Naive thymus-derived CD4-positive, alpha-beta T cell (primary cell): Measurements from ENCODE around the gene PMF1. TPM values are rescaled to one million over a fixed set of nuclear protein-coding genes. Genes with fewer than 3 reads are reported as not detected.
A peak's percentile ranks its signal among the peaks of the same experiment; 100 is the strongest.
"Not testable (repeated sequence)": the region's sequence is repeated elsewhere in the genome, so short reads cannot be mapped to it uniquely, and the experiment has no call there.

Source experiments
- ATAC-seq: fragments of 150-1000 bp; cut with Tn5 transposase; 2 replicates; pipeline ENCODE4 v1.10.0; 2021; ENCODE audit warnings: mild to moderate bottlenecking, moderate library complexity
- CTCF ChIA-PET: fragments of 350-600 bp; sonication (Branson Sonifier 250); formaldehyde crosslinking; loops from one replicate; lab custom pipeline; 2021; ENCODE audit warnings: antibody characterized with exemption; lab: Charles Lee
- POLR2A ChIA-PET: fragments of 350-600 bp; sonication (Branson Sonifier 250); formaldehyde crosslinking; loops from one replicate; lab custom pipeline; 2021; ENCODE audit warnings: antibody characterized with exemption, inconsistent platforms; lab: Charles Lee
- DNase-seq, 9 donors: peaks; one replicate each; pipeline versions ENCODE4 v3.0.0 to v3.0.0-alpha.2; 2020 to 2022; ENCODE audit warnings: mixed read lengths in 1 of 9
- H3K27ac ChIP-seq: one replicate; pipeline ENCODE4 v1.7.0; 2013; ENCODE audit warnings: mild to moderate bottlenecking, low read depth, low read length, moderate library complexity
- H3K27me3 ChIP-seq, 2 donors: one replicate each; pipeline ENCODE4 v1.7.0; 2013; ENCODE audit warnings: low read length in 2 of 2, mild to moderate bottlenecking in 2 of 2, moderate library complexity in 2 of 2; ENCODE audit not compliant: control insufficient read depth in 2 of 2, insufficient read depth in 2 of 2
- H3K36me3 ChIP-seq, 3 experiments: 1 replicate in 2 of 3; 2 replicates in 1 of 3; pipeline ENCODE4 v1.7.0; 2013; ENCODE audit warnings: low read length in 3 of 3, mild to moderate bottlenecking in 3 of 3, moderate library complexity in 1 of 3; ENCODE audit not compliant: insufficient read depth in 3 of 3, control insufficient read depth in 2 of 3
- H3K4me1 ChIP-seq, 2 donors: one replicate each; pipeline ENCODE4 v1.7.0; 2013; ENCODE audit warnings: low read length in 2 of 2, mild to moderate bottlenecking in 2 of 2, moderate library complexity in 1 of 2; ENCODE audit not compliant: control insufficient read depth in 2 of 2, insufficient read depth in 2 of 2
- H3K4me3 ChIP-seq: 2 replicates; pipeline ENCODE4 v1.7.0; 2013; ENCODE audit warnings: mild to moderate bottlenecking, low read length
- H3K9me3 ChIP-seq, 3 experiments: 1 replicate in 2 of 3; 2 replicates in 1 of 3; pipeline ENCODE4 v1.7.0; 2013; ENCODE audit warnings: low read length in 3 of 3; ENCODE audit not compliant: control insufficient read depth in 2 of 3
- H3K27ac Mint-ChIP-seq, 9 donors: one replicate each; pipeline ENCODE4 v1.8.0; 2020 to 2022; ENCODE audit warnings: mixed read lengths in 9 of 9, mild to moderate bottlenecking in 8 of 9, moderate library complexity in 5 of 9, inconsistent platforms in 2 of 9
- H3K27me3 Mint-ChIP-seq, 5 donors: one replicate each; pipeline ENCODE4 v1.8.0; 2021 to 2022; ENCODE audit warnings: mixed read lengths in 5 of 5, mild to moderate bottlenecking in 1 of 5
- H3K36me3 Mint-ChIP-seq, 5 donors: one replicate each; pipeline ENCODE4 v1.8.0; 2020 to 2022; ENCODE audit warnings: mixed read lengths in 5 of 5, mild to moderate bottlenecking in 3 of 5, inconsistent platforms in 1 of 5
- H3K4me1 Mint-ChIP-seq, 7 donors: one replicate each; pipeline ENCODE4 v1.8.0; 2020 to 2022; ENCODE audit warnings: mixed read lengths in 7 of 7, mild to moderate bottlenecking in 3 of 7, inconsistent platforms in 1 of 7
- H3K4me3 Mint-ChIP-seq, 10 donors: one replicate each; pipeline ENCODE4 v1.8.0; 2020 to 2022; ENCODE audit warnings: mild to moderate bottlenecking in 10 of 10, mixed read lengths in 10 of 10, moderate library complexity in 6 of 10, inconsistent platforms in 2 of 10
- H3K9me3 Mint-ChIP-seq, 11 donors: one replicate each; pipeline ENCODE4 v1.8.0; 2020 to 2022; ENCODE audit warnings: mixed read lengths in 11 of 11, mild to moderate bottlenecking in 4 of 11, inconsistent platforms in 1 of 11, moderate library complexity in 1 of 11
- intact Hi-C, 2 donors: fragments of 100-400 bp; cut with micrococcal nuclease; formaldehyde crosslinking; loops; one replicate each; pipeline ENCODE4 v1.15.1; 2023
- polyA plus RNA-seq, 2 donors: library from polyadenylated mRNA; unstranded; fragments of 300-500 nt; fragmentation: Illumina TruSeq; gene quantifications; one replicate each; pipeline ENCODE4 v1.2.3, GENCODE V29; 2021
- total RNA-seq, 6 experiments: library from RNA in 5 of 6; stranded (reverse) in 5 of 6; gene quantifications; 1 replicate in 5 of 6; 2 replicates in 1 of 6; pipeline ENCODE4 v1.2.3 and lab custom pipeline; 2021 to 2026

PMF1 gene
- total and polyA plus RNA-seq, 7 experiments from 2014 or later = 42.2 to 81.2 (median 66.3) TPM

DNA sequence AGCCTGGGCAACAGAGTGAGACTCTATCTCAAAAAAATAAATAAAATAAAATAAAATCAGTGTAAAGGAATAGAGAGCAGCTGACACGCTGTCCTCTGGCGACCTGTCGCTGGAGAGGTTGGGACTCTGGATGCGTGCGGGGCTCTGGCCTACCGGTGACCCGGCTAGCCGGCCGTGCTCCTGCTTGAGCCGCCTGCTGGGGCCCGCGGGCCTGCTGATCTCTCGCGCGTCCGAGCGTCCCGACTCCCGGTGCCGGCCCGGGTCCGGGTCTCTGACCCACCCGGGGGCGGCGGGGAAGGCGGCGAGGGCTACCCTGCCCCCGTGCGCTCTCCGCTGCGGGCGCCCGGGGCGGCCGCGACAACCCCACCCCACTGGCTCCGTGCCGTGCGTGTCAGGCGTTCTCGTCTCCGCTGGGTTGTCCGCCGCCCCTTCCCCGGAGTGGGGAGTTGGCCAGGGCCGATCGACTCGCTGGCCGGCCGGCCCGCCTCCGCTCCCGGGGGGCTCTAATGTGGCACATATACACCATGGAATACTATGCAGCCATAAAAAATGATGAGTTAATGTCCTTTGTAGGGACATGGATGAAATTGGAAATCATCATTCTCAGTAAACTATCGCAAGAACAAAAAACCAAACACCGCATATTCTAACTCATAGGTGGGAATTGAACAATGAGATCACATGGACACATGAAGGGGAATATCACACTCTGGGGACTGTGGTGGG, 3.7 kb downstream of the PMF1 start:
- Mint-ChIP-seq H3K27ac (peak overlapping the region in 3 of 9 donors; percentile 49 to 75 (median 60)), H3K36me3 (peaks cover 10 to 37% (median 15%) of the 10 kb centered on the region in 5 donors), H3K4me1 (peaks cover 31 to 67% (median 59%) of the 10 kb centered on the region in 7 donors)
- H3K9me3 ChIP-seq, H3K27me3 Mint-ChIP-seq, CTCF ChIA-PET, H3K27me3 ChIP-seq, DNase-seq, H3K4me3 ChIP-seq, H3K4me3 Mint-ChIP-seq, ATAC-seq, H3K27ac ChIP-seq, H3K9me3 Mint-ChIP-seq, POLR2A ChIA-PET: not testable (repeated sequence)
- intact Hi-C loops = loop anchor here in 1 of 2 donors (1.0 to 10.0 kb wide), 2 partner anchors 9 to 288 kb away; partner anchors contain the start of gene MEF2D
- H3K4me1 ChIP-seq = peaks cover 11 to 17% of the 10 kb centered on the region in 2 donors
- peaks cover 4 to 16% (median 7%) of the 10 kb centered on the region in 3 experiments for H3K36me3 ChIP-seq

DNA sequence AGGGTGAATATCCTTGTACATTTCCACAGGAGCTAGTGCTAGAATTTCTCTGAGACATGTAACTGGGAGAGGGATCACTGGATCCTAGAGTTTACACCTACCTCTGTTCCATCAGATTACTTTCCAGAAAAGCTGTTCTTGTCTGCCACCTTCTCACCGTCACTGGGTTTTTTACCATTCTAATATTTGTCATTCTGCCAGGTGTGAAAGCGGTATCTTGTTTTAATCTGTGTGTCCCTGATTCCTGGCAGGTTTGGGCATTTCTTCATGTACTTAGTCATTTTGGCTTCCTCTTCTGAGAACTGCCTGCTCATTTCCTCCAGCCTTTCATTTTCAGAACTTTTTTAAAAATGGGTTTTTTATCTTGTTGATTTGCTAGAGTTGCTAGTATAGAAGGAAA, 5.1 kb downstream of the PMF1 start:
- H3K27me3 Mint-ChIP-seq = no peaks in the 10 kb centered on the region
- Histone ChIP-seq H3K4me1 (peaks cover 11 to 12% of the 10 kb centered on the region in 2 donors), H3K4me3 (no peak overlapping the region), H3K36me3 (peaks cover 7 to 28% (median 10%) of the 10 kb centered on the region in 3 experiments), H3K27ac (peak overlapping the region; percentile 53), H3K9me3 (no peaks in the 10 kb centered on the region), H3K27me3 (no peaks in the 10 kb centered on the region)
- POLR2A ChIA-PET = no interaction called here
- H3K9me3 Mint-ChIP-seq = no peaks in the 10 kb centered on the region
- H3K4me3 Mint-ChIP-seq = peak overlapping the region; percentile 8 to 89 (median 58)
- H3K27ac Mint-ChIP-seq = peak overlapping the region; percentile 30 to 98 (median 76)
- H3K4me1 Mint-ChIP-seq = peaks cover 38 to 68% (median 52%) of the 10 kb centered on the region in 7 donors
- CTCF ChIA-PET = interaction anchor here (0.7 kb wide), 1 partner anchor 127 kb away, joined by 3 read pairs; no protein-coding TSS in a partner anchor
- peak in 4 of 9 donors; percentile 8 to 27 (median 18) for DNase-seq
- ATAC-seq = no peak
- H3K36me3 Mint-ChIP-seq = peaks cover 16 to 45% (median 26%) of the 10 kb centered on the region in 5 donors
- intact Hi-C loops = loop anchor here in 1 of 2 donors (1.0 to 10.0 kb wide), 2 partner anchors 7 to 287 kb away; partner anchors contain the start of gene MEF2D

DNA sequence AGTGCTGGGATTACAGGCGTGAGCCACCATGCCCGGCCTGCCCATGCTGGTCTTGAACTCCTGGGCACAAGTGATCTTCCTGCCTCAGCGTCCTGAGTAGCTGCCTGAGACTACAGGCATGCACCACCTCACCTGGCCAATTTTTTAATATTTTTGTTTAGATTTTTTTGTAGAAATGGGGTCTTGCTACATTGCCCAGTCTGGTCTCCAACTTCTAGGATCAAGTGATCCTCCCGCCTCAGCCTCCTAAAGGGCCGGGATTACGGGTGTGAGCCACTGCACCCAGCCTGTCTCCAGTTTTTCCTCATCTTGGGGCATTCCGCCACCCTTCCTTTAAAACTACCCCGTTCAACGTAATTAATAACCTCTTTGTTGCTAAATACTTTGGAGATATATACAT, 7.4 kb downstream of the PMF1 start:
- H3K9me3 ChIP-seq = no peaks in the 10 kb centered on the region
- intact Hi-C loops = no loop called here
- no peak overlapping the region for H3K27ac ChIP-seq
- DNase-seq (no peak), ATAC-seq (no peak)
- H3K4me1 Mint-ChIP-seq = peaks cover 28 to 61% (median 40%) of the 10 kb centered on the region in 7 donors
- no peak overlapping the region for H3K4me3 Mint-ChIP-seq
- H3K4me3 ChIP-seq = no peak overlapping the region
- CTCF ChIA-PET = no interaction called here
- peaks cover 21 to 49% (median 32%) of the 10 kb centered on the region in 5 donors for H3K36me3 Mint-ChIP-seq
- H3K27ac Mint-ChIP-seq = peak overlapping the region in 3 of 9 donors; percentile 44 to 89 (median 86)
- H3K36me3 ChIP-seq = peaks cover 10 to 39% (median 11%) of the 10 kb centered on the region in 3 experiments
- no peaks in the 10 kb centered on the region for H3K27me3 Mint-ChIP-seq
- no peaks in the 10 kb centered on the region for H3K9me3 Mint-ChIP-seq
- no peaks in the 10 kb centered on the region for H3K27me3 ChIP-seq
- H3K4me1 ChIP-seq = peaks cover 0 to 11% of the 10 kb centered on the region in 2 donors
- POLR2A ChIA-PET = no interaction called here

DNA sequence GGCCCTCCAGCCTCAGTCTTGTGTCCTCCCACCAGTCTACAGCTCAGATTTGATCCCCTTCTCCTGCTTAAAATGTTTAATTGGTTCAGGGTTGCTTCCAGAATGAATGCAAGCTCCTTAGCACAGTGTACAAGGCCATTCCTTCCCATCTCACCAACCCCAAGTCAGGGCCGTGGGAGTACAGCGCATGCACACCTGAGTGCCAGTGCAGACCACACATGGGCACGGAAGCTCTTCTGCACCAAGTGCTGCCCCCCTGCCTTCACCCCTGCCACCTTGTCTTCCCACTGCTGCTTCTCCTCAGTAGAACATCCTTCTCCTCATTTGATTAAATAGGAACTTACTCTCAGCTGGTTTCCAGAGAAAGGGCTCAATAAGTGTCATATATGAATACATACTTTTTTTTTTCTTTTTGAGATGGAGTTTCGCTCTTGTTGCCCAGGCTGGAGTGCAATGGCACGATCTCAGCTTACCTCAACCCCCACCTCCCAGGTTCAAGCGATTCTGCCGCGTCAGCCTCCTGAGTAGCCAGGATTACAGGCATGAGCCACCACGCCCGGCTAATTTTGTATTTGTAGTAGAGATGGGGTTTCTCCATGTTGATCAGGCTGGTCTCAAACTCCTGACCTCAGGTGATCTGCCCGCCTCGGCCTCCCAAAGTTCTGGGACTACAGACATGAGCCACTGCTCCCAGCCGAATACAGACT, 9.3 kb downstream of the PMF1 start:
- no peaks in the 10 kb centered on the region for H3K27me3 ChIP-seq
- H3K4me1 ChIP-seq = peaks cover 0 to 11% of the 10 kb centered on the region in 2 donors
- H3K9me3 ChIP-seq = no peaks in the 10 kb centered on the region
- H3K9me3 Mint-ChIP-seq = peaks cover 0 to 2% (median 0%) of the 10 kb centered on the region in 11 donors
- peaks cover 10 to 48% (median 11%) of the 10 kb centered on the region in 3 experiments for H3K36me3 ChIP-seq
- no peak overlapping the region for H3K27ac ChIP-seq
- ATAC-seq (no peak), DNase-seq (no peak)
- peak overlapping the region in 1 of 10 donors; percentile 26 for H3K4me3 Mint-ChIP-seq
- POLR2A ChIA-PET = interaction anchor here (0.6 to 1.1 kb wide), 3 partner anchors 9 to 94 kb away, joined by 3 to 5 read pairs (median 3); partner anchors contain the start of gene PMF1
- H3K36me3 Mint-ChIP-seq = peaks cover 21 to 52% (median 36%) of the 10 kb centered on the region in 5 donors
- H3K27ac Mint-ChIP-seq = peak overlapping the region in 4 of 9 donors; percentile 12 to 89 (median 66)
- no peaks in the 10 kb centered on the region for H3K27me3 Mint-ChIP-seq
- peaks cover 31 to 71% (median 44%) of the 10 kb centered on the region in 7 donors for H3K4me1 Mint-ChIP-seq
- H3K4me3 ChIP-seq = no peak overlapping the region
- CTCF ChIA-PET = interaction anchor here (1.1 to 6.3 kb wide), 3 partner anchors 21 to 126 kb away, joined by 4 to 127 read pairs (median 4); no protein-coding TSS in a partner anchor
- intact Hi-C loops = no loop called here

DNA sequence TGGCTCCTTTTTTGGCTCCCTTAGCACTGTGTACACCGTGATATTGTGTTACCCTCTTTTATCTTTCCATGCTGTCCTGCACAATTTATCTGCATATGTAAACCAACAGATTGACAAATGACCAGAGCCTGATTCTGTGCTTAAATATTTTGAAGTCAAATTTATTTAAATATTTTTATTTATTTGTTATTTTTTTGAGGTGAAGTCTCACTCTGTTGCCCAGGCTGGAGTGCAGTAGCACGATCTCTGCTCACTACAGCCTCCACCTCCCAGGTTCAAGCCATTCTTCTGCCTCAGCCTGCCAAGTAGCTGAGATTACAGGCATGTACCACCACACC, 12.8 kb downstream of the PMF1 start:
- H3K36me3 ChIP-seq = peaks cover 10 to 60% (median 11%) of the 10 kb centered on the region in 3 experiments

DNA sequence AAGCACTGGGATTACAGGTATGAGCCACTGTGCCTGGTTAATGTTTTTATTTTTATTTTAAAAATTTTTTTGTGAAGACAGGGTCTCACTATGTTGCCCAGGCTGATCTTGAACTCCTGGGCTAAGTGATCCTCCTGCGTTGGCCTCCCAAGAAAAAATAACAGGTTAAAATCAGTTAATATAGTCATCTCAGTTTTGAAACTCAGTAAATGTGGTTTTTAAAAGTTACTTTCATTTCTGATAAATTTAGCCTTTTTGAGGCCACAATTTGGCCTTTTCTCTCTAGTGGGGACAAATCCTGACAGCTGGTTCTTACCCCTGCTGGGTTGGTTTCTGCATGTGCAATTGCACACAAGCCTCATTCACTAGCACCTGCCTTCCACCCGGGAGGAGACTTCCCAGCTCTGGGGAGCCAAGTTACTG, 13.3 kb downstream of the PMF1 start:
- DNase-seq (no peak), ATAC-seq (no peak)
- Histone ChIP-seq H3K9me3 (no peaks in the 10 kb centered on the region), H3K27me3 (no peaks in the 10 kb centered on the region), H3K36me3 (peaks cover 8 to 55% (median 10%) of the 10 kb centered on the region in 3 experiments), H3K4me1 (no peaks in the 10 kb centered on the region), H3K4me3 (no peak overlapping the region), H3K27ac (no peak overlapping the region)
- Mint-ChIP-seq H3K9me3 (peaks cover 0 to 2% (median 0%) of the 10 kb centered on the region in 11 donors), H3K4me1 (peaks cover 11 to 44% (median 18%) of the 10 kb centered on the region in 7 donors), H3K4me3 (peak overlapping the region in 1 of 10 donors; percentile 11), H3K27ac (peak overlapping the region in 2 of 9 donors; percentile 67 to 76), H3K36me3 (peaks cover 18 to 42% (median 31%) of the 10 kb centered on the region in 5 donors), H3K27me3 (no peaks in the 10 kb centered on the region)
- ChIA-PET CTCF (interaction anchor here (1.1 to 6.3 kb wide), 8 partner anchors 12 to 136 kb away, joined by 3 to 127 read pairs (median 4); partner anchors contain the start of gene PMF1), POLR2A (interaction anchor here (1.3 to 2.1 kb wide), 3 partner anchors 13 to 80 kb away, joined by 3 to 7 read pairs (median 6); partner anchors contain the start of gene PMF1)
- intact Hi-C loops = no loop called here

More for the DNA sequence above, 12.8 kb downstream of the PMF1 start:
- peak overlapping the region; percentile 0 to 79 (median 24) for H3K27ac Mint-ChIP-seq
- ChIA-PET CTCF (interaction anchor here (0.7 to 6.3 kb wide), 20 partner anchors 13 to 135 kb away, joined by 3 to 127 read pairs (median 5); partner anchors contain the start of genes PMF1, SEMA4A and SLC25A44), POLR2A (interaction anchor here (1.3 to 3.3 kb wide), 3 partner anchors 12 to 80 kb away, joined by 3 to 13 read pairs (median 6); partner anchors contain the start of gene PMF1)
- ATAC-seq (no peak), DNase-seq (no peak)
- peaks cover 0 to 2% (median 0%) of the 10 kb centered on the region in 11 donors for H3K9me3 Mint-ChIP-seq
- H3K4me3 Mint-ChIP-seq = peak overlapping the region in 1 of 10 donors; percentile 19
- Histone ChIP-seq H3K27me3 (no peaks in the 10 kb centered on the region), H3K27ac (no peak overlapping the region), H3K9me3 (no peaks in the 10 kb centered on the region), H3K4me3 (no peak overlapping the region), H3K4me1 (no peaks in the 10 kb centered on the region)
- peaks cover 14 to 47% (median 21%) of the 10 kb centered on the region in 7 donors for H3K4me1 Mint-ChIP-seq
- no peaks in the 10 kb centered on the region for H3K27me3 Mint-ChIP-seq
- peaks cover 21 to 46% (median 35%) of the 10 kb centered on the region in 5 donors for H3K36me3 Mint-ChIP-seq
- intact Hi-C loops = loop anchor here (1.0 to 2.0 kb wide), 8 partner anchors 8 to 135 kb away; partner anchors contain the start of genes PMF1 (in 2 of the 2) and SLC25A44 (in 1 of the 2)
